NB4 (cell line): ENCODE measurements around the gene ZNF90.

Experiments
- MYC ChIP-seq: IDR thresholded peaks from 2 replicates; pipeline ENCODE4 v1.6.1; 2011; ENCODE audit warnings: low read depth, low read length
- POLR2A ChIP-seq: IDR thresholded peaks from 2 replicates; pipeline ENCODE4 v1.6.1; 2011; ENCODE audit warnings: mild to moderate bottlenecking; ENCODE audit not compliant: insufficient read length; ENCODE audit errors: extremely low read depth
- TF ChIP-seq, protein P1 (sequence below): IDR thresholded peaks from one replicate; pipeline ENCODE4 v1.5.1; 2012; ENCODE audit warnings: low read depth, low read length

DNA sequence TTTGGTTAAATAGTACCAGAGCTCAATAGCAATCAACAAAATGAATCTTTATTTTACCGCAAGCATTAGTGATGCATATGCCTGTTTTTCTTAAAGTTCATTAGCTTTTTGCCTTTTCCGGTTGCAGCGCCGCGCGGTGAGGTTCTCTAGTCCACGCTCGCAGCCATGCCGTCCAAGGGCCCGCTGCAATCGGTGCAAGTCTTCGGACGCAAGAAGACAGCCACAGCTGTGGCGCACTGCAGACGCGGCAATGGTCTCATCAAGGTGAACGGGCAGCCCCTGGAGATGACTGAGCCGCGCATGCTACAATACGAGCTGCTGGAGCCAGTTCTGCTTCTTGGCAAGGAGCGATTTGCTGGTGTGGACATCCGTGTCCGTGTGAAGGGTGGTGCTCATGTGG is 47.1 kb downstream of the ZNF90 start:
- TF ChIP-seq, protein P1, sequence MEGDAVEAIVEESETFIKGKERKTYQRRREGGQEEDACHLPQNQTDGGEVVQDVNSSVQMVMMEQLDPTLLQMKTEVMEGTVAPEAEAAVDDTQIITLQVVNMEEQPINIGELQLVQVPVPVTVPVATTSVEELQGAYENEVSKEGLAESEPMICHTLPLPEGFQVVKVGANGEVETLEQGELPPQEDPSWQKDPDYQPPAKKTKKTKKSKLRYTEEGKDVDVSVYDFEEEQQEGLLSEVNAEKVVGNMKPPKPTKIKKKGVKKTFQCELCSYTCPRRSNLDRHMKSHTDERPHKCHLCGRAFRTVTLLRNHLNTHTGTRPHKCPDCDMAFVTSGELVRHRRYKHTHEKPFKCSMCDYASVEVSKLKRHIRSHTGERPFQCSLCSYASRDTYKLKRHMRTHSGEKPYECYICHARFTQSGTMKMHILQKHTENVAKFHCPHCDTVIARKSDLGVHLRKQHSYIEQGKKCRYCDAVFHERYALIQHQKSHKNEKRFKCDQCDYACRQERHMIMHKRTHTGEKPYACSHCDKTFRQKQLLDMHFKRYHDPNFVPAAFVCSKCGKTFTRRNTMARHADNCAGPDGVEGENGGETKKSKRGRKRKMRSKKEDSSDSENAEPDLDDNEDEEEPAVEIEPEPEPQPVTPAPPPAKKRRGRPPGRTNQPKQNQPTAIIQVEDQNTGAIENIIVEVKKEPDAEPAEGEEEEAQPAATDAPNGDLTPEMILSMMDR: no peak
- no peak for TF ChIP-seq MYC
- no peak for TF ChIP-seq POLR2A
